Measurements from ENCODE around the gene S100A4. TPM values are rescaled to one million over a fixed set of nuclear protein-coding genes. Genes with fewer than 3 reads are reported as not detected.

S100A4 gene
- total and polyA plus RNA-seq, 7 donors = 27.0 to 155 (median 54.7) TPM

GRCh38 chr1:153560771-153561465 is 15.3 kb upstream of the S100A4 start:
- WGBS, 3 donors = 82 to 86% (median 83%) methylated on average over 10 of the region's 10 CpGs
- H3K9me3 ChIP-seq = no peaks in the 10 kb centered on the region
- no peaks in the 10 kb centered on the region for H3K36me3 ChIP-seq (ENCODE audit: insufficient read depth in 1 of 2, low read depth in 1 of 2)
- intact Hi-C loops (cut with DNase I) = no loop called here
- H3K27me3 ChIP-seq (ENCODE audit: insufficient read depth in 3 of 3, low read length in 2 of 3) = no peaks in the 10 kb centered on the region
- H3K27ac ChIP-seq = no peak overlapping the region
- DNase-seq (no peak), ATAC-seq (no peak)
- TF ChIP-seq, protein P1, sequence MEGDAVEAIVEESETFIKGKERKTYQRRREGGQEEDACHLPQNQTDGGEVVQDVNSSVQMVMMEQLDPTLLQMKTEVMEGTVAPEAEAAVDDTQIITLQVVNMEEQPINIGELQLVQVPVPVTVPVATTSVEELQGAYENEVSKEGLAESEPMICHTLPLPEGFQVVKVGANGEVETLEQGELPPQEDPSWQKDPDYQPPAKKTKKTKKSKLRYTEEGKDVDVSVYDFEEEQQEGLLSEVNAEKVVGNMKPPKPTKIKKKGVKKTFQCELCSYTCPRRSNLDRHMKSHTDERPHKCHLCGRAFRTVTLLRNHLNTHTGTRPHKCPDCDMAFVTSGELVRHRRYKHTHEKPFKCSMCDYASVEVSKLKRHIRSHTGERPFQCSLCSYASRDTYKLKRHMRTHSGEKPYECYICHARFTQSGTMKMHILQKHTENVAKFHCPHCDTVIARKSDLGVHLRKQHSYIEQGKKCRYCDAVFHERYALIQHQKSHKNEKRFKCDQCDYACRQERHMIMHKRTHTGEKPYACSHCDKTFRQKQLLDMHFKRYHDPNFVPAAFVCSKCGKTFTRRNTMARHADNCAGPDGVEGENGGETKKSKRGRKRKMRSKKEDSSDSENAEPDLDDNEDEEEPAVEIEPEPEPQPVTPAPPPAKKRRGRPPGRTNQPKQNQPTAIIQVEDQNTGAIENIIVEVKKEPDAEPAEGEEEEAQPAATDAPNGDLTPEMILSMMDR (IDR thresholded peaks at IDR 0.05) = no peak
- H3K4me1 ChIP-seq = peaks cover 8% of the 10 kb centered on the region
- no peak overlapping the region for H3K4me3 ChIP-seq

- H3K27ac ChIP-seq = no peak overlapping the region
- no peaks in the 10 kb centered on the region for H3K36me3 ChIP-seq (ENCODE audit: insufficient read depth in 1 of 2, low read depth in 1 of 2)
- WGBS, 3 donors = 73 to 98% (median 98%) methylated on average over 2 of the region's 2 CpGs
- intact Hi-C loops (cut with DNase I) = no loop called here
- no peak overlapping the region for H3K4me3 ChIP-seq
- peaks cover under 1% of the 10 kb centered on the region for H3K4me1 ChIP-seq
- no peaks in the 10 kb centered on the region for H3K27me3 ChIP-seq (ENCODE audit: insufficient read depth in 3 of 3, low read length in 2 of 3)
- no peaks in the 10 kb centered on the region for H3K9me3 ChIP-seq
- DNase-seq (no peak), ATAC-seq (no peak)
- TF ChIP-seq, protein P1 (IDR thresholded peaks at IDR 0.05) = no peak
Observed at GRCh38 chr1:153560241-153560640, 14.6 kb upstream of the S100A4 start.

DNA sequence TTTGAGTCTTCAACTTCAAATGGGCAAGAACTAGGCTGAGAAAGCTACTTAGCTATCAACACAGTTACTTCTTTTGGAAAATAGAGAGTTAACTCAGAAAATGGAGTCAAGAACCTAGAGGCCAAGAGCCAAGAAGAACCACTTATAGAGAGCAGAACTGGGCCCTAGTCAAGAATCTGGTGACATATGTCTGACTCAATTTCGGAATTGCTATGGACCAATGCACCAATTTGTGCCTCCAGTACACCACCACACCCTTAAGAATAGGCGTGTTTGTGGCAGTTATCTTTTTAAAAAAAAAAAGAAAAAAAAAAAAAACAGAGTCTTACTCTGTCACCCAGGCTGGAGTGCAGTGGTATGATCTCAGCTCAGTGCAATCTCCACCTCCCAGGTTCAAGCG is 12.3 kb upstream of the S100A4 start:
- intact Hi-C loops (cut with DNase I) = no loop called here
- no peaks in the 10 kb centered on the region for H3K9me3 ChIP-seq
- no peak overlapping the region for H3K27ac ChIP-seq
- no peak overlapping the region for H3K4me3 ChIP-seq
- WGBS, 3 donors = 82 to 91% (median 91%) methylated on average over 3 of the region's 3 CpGs
- ATAC-seq (no peak), DNase-seq (no peak)
- no peaks in the 10 kb centered on the region for H3K36me3 ChIP-seq (ENCODE audit: insufficient read depth in 1 of 2, low read depth in 1 of 2)
- TF ChIP-seq, protein P1 (IDR thresholded peaks at IDR 0.05) = no peak
- H3K4me1 ChIP-seq = no peaks in the 10 kb centered on the region
- no peaks in the 10 kb centered on the region for H3K27me3 ChIP-seq (ENCODE audit: insufficient read depth in 3 of 3, low read length in 2 of 3)

DNA sequence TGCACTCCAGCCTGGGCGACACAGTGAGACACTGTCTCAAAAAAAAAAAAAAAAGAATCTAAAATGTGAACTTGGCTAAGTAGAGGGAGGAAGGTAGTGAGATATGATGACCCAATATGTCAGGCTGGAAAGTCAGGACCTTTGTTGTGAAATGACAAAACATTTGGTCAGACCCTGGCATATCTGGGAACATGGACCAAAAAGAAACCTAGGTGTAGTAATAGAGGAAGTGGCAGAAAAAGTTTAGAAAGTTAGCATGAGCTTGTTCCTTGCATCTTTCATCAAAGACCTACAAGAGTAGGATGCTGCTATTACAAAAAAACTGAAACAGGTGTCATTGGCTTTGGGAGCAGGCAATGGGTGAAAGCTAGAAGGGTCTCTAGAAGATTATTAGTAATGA is 10.7 kb upstream of the S100A4 start:
- H3K27ac ChIP-seq = no peak overlapping the region
- no peak overlapping the region for H3K4me3 ChIP-seq
- 93 to 100% (median 97%) methylated on average over 1 of the region's 1 CpG for WGBS, 3 donors
- no peaks in the 10 kb centered on the region for H3K4me1 ChIP-seq
- ATAC-seq = no peak
- no peaks in the 10 kb centered on the region for H3K9me3 ChIP-seq
- no peaks in the 10 kb centered on the region for H3K36me3 ChIP-seq (ENCODE audit: insufficient read depth in 1 of 2, low read depth in 1 of 2)
- TF ChIP-seq, protein P1 (IDR thresholded peaks at IDR 0.05) = no peak
- DNase-seq = no peak
- intact Hi-C loops (cut with DNase I) = no loop called here
- no peaks in the 10 kb centered on the region for H3K27me3 ChIP-seq (ENCODE audit: insufficient read depth in 3 of 3, low read length in 2 of 3)
